Measurements from ENCODE around the gene IFFO2. TPM values are rescaled to one million over a fixed set of nuclear protein-coding genes. Genes with fewer than 3 reads are reported as not detected.

The IFFO2 gene
- total and polyA plus RNA-seq, 10 of the 15 experiments (the other 5 are each of a cell fraction or from before 2014, with no cell fraction given), result 1.2 to 18.4 (median 6.7) TPM

GRCh38 chr1:18859560-18859959 lies 96.9 kb downstream of the IFFO2 start, which contains the start of gene TAS1R2:
Gene TAS1R2, minus strand, starts transcription at chr1:18859660. Its CDS starts 0 bp downstream, at chr1:18859660.
- no TSS peak for BruUV-seq (replicated peaks)
- intact Hi-C loops (cut with micrococcal nuclease; ENCODE audit: unreplicated experiment), result no loop called here
- in situ Hi-C loops (cut with MboI), result no loop called here
- no peaks in the 10 kb centered on the region for H4K20me1 ChIP-seq (ENCODE audit: control insufficient read depth, insufficient read depth)
- FAIRE-seq (no peak), DNase-seq (ENCODE audit: low read depth, low spot score) (no peak), ATAC-seq (no peak)
- no peak within 1 kb of the TSS for H3K9ac ChIP-seq (ENCODE audit: control insufficient read depth, insufficient read depth, low read length)
- no peaks in the 10 kb centered on the region for H3K27me3 ChIP-seq (replicated peaks in 1 of 2; ENCODE audit: control insufficient read depth in 2 of 2, insufficient read depth in 2 of 2, low read length in 1 of 2)
- TF ChIP-seq E4F1 (IDR thresholded peaks at IDR 0.05; ENCODE audit: borderline replicate concordance, partially characterized antibody) (no peak), NR2C1 (IDR thresholded peaks at IDR 0.05) (no peak), KDM1A (IDR thresholded peaks at IDR 0.05; ENCODE audit: borderline replicate concordance) (no peak), MLLT1 (IDR thresholded peaks at IDR 0.05) (no peak), CUX1 (IDR thresholded peaks at IDR 0.05; ENCODE audit: insufficient replicate concordance, low read depth, low read length) (no peak), IRF4 (IDR thresholded peaks at IDR 0.05; ENCODE audit: low read depth, low read length) (no peak), HCFC1 (IDR thresholded peaks at IDR 0.05; ENCODE audit: low read length) (no peak), TCF12 (IDR thresholded peaks at IDR 0.05; ENCODE audit: low read depth, low read length) (no peak), STAT1 (conservative IDR thresholded peaks at IDR 0.05) (no peak), TBL1XR1 (IDR thresholded peaks at IDR 0.05; ENCODE audit: low read depth, low read length) (no peak), POLR2AphosphoS2 (IDR thresholded peaks at IDR 0.05; ENCODE audit: low read depth, low read length) (no peak), ZSCAN29 (IDR thresholded peaks at IDR 0.05) (no peak), PAX5 (IDR thresholded peaks at IDR 0.05; ENCODE audit: borderline replicate concordance, low read depth, low read length) (no peak), SREBF1 (IDR thresholded peaks at IDR 0.05; ENCODE audit: low read length) (no peak), ZNF24 (IDR thresholded peaks at IDR 0.05) (no peak), STAT3 (IDR thresholded peaks at IDR 0.05; ENCODE audit: low read depth, low read length) (no peak), CHD2 (IDR thresholded peaks at IDR 0.05; ENCODE audit: borderline replicate concordance, low read depth, low read length) (no peak)
- RAD21 ChIA-PET (ENCODE audit: unreplicated experiment), result no interaction called here
- no peaks in the 10 kb centered on the region for H3K4me1 ChIP-seq (ENCODE audit: control insufficient read depth, insufficient read depth, low read length)
- CTCF ChIA-PET, result no interaction called here
- H3K4me3 ChIP-seq, result no peak within 1 kb of the TSS
- no peaks in the 10 kb centered on the region for H3K9me3 ChIP-seq (replicated peaks; ENCODE audit: control insufficient read depth, insufficient read depth, low read length)
- no peak within 1 kb of the TSS for H3K4me2 ChIP-seq (ENCODE audit: control insufficient read depth, insufficient read depth)
- H3K79me2 ChIP-seq (ENCODE audit: control insufficient read depth, insufficient read depth, low read length), result no peaks in the 10 kb centered on the region
- SMC1A ChIA-PET (ENCODE audit: uncharacterized antibody, unreplicated experiment), result no interaction called here
- H3K36me3 ChIP-seq (ENCODE audit: control insufficient read depth in 2 of 2, insufficient read depth in 2 of 2, low read length in 1 of 2), result no peaks in the 10 kb centered on the region
- H3K27ac ChIP-seq (ENCODE audit: control insufficient read depth, insufficient read depth), result no peak within 1 kb of the TSS
- H2AFZ ChIP-seq (ENCODE audit: control insufficient read depth, low read depth, low read length), result no peak within 1 kb of the TSS
- POLR2A ChIA-PET, result no interaction called here
- WGBS (ENCODE audit: insufficient coverage, insufficient replicate concordance, low lambda C conversion rate, missing lambda C conversion rate), result 32% methylated on average over 4 of the region's 4 CpGs

All from GM12878 (cell line).